HuH-7.5 (cell line): ENCODE measurements around the gene PAN3.

Experiments
- DNase-seq: peaks from one replicate; pipeline ENCODE4 v3.0.0; 2011; ENCODE audit warnings: low spot score

PAN3 gene

GRCh38 chr13:28219408-28220099 lies 81.2 kb downstream of the PAN3 start:
- no peak for DNase-seq

GRCh38 chr13:28220166-28220565 lies 81.8 kb downstream of the PAN3 start:
- no peak for DNase-seq

- no peak for DNase-seq
Measured at GRCh38 chr13:28229522-28230411, 91.4 kb downstream of the PAN3 start.

GRCh38 chr13:28231642-28232041 lies 93.3 kb downstream of the PAN3 start:
- DNase-seq, result no peak

- no peak for DNase-seq
Measured at GRCh38 chr13:28237944-28238343, 99.6 kb downstream of the PAN3 start.

GRCh38 chr13:28239374-28239773 lies 101.0 kb downstream of the PAN3 start:
- DNase-seq, result no peak

- no peak for DNase-seq
Measured at GRCh38 chr13:28245465-28245864, 107.1 kb downstream of the PAN3 start.

GRCh38 chr13:28246891-28247290 lies 108.5 kb downstream of the PAN3 start:
- DNase-seq, result no peak

GRCh38 chr13:28248080-28248479 lies 109.7 kb downstream of the PAN3 start:
- DNase-seq, result no peak

GRCh38 chr13:28250542-28250941 lies 112.2 kb downstream of the PAN3 start:
- no peak for DNase-seq

- no peak for DNase-seq
Measured at GRCh38 chr13:28251466-28251865, 113.1 kb downstream of the PAN3 start.

GRCh38 chr13:28252547-28252946 lies 114.2 kb downstream of the PAN3 start:
- DNase-seq, result no peak

GRCh38 chr13:28257305-28257704 lies 119.0 kb downstream of the PAN3 start:
- DNase-seq, result no peak

GRCh38 chr13:28258417-28258816 lies 120.1 kb downstream of the PAN3 start:
- DNase-seq, result no peak

- no peak for DNase-seq
Measured at GRCh38 chr13:28267497-28267896, 129.2 kb downstream of the PAN3 start.

- no peak for DNase-seq
Measured at GRCh38 chr13:28268800-28269223, 130.5 kb downstream of the PAN3 start.

GRCh38 chr13:28271056-28271840 lies 132.9 kb downstream of the PAN3 start:
- DNase-seq, result no peak

GRCh38 chr13:28273919-28274318 lies 135.6 kb downstream of the PAN3 start:
- no peak for DNase-seq

- DNase-seq, result no peak
Measured at GRCh38 chr13:28282451-28282850, 144.1 kb downstream of the PAN3 start.

GRCh38 chr13:28283600-28283999 lies 145.3 kb downstream of the PAN3 start:
- DNase-seq, result no peak

- DNase-seq, result no peak
Measured at GRCh38 chr13:28286263-28286662, 147.9 kb downstream of the PAN3 start.

GRCh38 chr13:28297341-28297740 lies 159.0 kb downstream of the PAN3 start:
- no peak for DNase-seq

GRCh38 chr13:28299916-28300315 lies 161.6 kb downstream of the PAN3 start:
- no peak for DNase-seq
